ENCODE results near the gene TBC1D4. TPM values are rescaled to one million over a fixed set of nuclear protein-coding genes. Genes with fewer than 3 reads are reported as not detected.
A peak's percentile ranks its signal among the peaks of the same experiment; 100 is the strongest.

The TBC1D4 gene
- polyA plus RNA-seq, 3 donors, result 5.2 to 13.9 (median 11.8) TPM

- H3K27ac ChIP-seq (ENCODE audit: low read depth, low read length), result no peak overlapping the region
- 96 to 98% (median 98%) methylated on average over 5 of the region's 5 CpGs for WGBS, 3 donors
Observed at GRCh38 chr13:75492389-75492788, 10.4 kb upstream of the TBC1D4 start.

- WGBS, 3 donors, result 82 to 91% (median 89%) methylated on average over 2 of the region's 2 CpGs
- H3K27ac ChIP-seq (ENCODE audit: low read depth, low read length), result no peak overlapping the region
Observed at GRCh38 chr13:75491376-75491775, 9.4 kb upstream of the TBC1D4 start.

- WGBS, 3 donors, result 28 to 57% (median 54%) methylated on average over 10 of the region's 10 CpGs
- no peak overlapping the region for H3K27ac ChIP-seq (ENCODE audit: low read depth, low read length)
Observed at GRCh38 chr13:75489502-75490263, 7.7 kb upstream of the TBC1D4 start.

- 44 to 72% (median 47%) methylated on average over 5 of the region's 5 CpGs for WGBS, 3 donors
- no peak overlapping the region for H3K27ac ChIP-seq (ENCODE audit: low read depth, low read length)
Observed at GRCh38 chr13:75486146-75487062, 4.4 kb upstream of the TBC1D4 start.

GRCh38 chr13:75485286-75486062 lies 3.5 kb upstream of the TBC1D4 start:
- H3K27ac ChIP-seq (ENCODE audit: low read depth, low read length), result no peak overlapping the region
- 87 to 90% (median 88%) methylated on average over 1 of the region's 1 CpG for WGBS, 3 donors

- WGBS, 3 donors, result 0 to 7% (median 0%) methylated on average over 1 of the region's 1 CpG
- H3K27ac ChIP-seq (ENCODE audit: low read depth, low read length), result no peak overlapping the region
Observed at GRCh38 chr13:75482820-75483079, 781 bp upstream of the TBC1D4 start.

- 0% methylated on average over 81 to 100 of the region's 100 CpGs for WGBS, 3 donors
- peak overlapping the region; percentile 24 for H3K27ac ChIP-seq (ENCODE audit: low read depth, low read length)
Observed at GRCh38 chr13:75481176-75482069, 546 bp downstream of the TBC1D4 start.

- no peak overlapping the region for H3K27ac ChIP-seq (ENCODE audit: low read depth, low read length)
- 0 to 1% (median 1%) methylated on average over 47 to 48 of the region's 48 CpGs for WGBS, 3 donors
Observed at GRCh38 chr13:75480671-75481175, 1.2 kb downstream of the TBC1D4 start.

- WGBS, 3 donors, result 53 to 65% (median 59%) methylated on average over 5 of the region's 5 CpGs
- H3K27ac ChIP-seq (ENCODE audit: low read depth, low read length), result no peak overlapping the region
Observed at GRCh38 chr13:75479102-75479740, 2.7 kb downstream of the TBC1D4 start.

- WGBS, 3 donors, result 91 to 95% (median 93%) methylated on average over 4 of the region's 4 CpGs
- H3K27ac ChIP-seq (ENCODE audit: low read depth, low read length), result no peak overlapping the region
Observed at GRCh38 chr13:75478659-75479058, 3.3 kb downstream of the TBC1D4 start.

- H3K27ac ChIP-seq (ENCODE audit: low read depth, low read length), result no peak overlapping the region
- WGBS, 3 donors, result 60 to 69% (median 63%) methylated on average over 2 of the region's 2 CpGs
Observed at GRCh38 chr13:75474956-75475355, 7.0 kb downstream of the TBC1D4 start.

- H3K27ac ChIP-seq (ENCODE audit: low read depth, low read length), result no peak overlapping the region
- 33 to 44% (median 36%) methylated on average over 1 of the region's 1 CpG for WGBS, 3 donors
Observed at GRCh38 chr13:75473468-75473867, 8.5 kb downstream of the TBC1D4 start.

- WGBS, 3 donors, result 82 to 96% (median 93%) methylated on average over 4 of the region's 4 CpGs
- no peak overlapping the region for H3K27ac ChIP-seq (ENCODE audit: low read depth, low read length)
Observed at GRCh38 chr13:75470676-75471075, 11.3 kb downstream of the TBC1D4 start.

- WGBS, 3 donors, result 87 to 92% (median 90%) methylated on average over 7 of the region's 7 CpGs
- no peak overlapping the region for H3K27ac ChIP-seq (ENCODE audit: low read depth, low read length)
Observed at GRCh38 chr13:75469047-75469446, 12.9 kb downstream of the TBC1D4 start.

GRCh38 chr13:75468602-75469001 lies 13.4 kb downstream of the TBC1D4 start:
- no peak overlapping the region for H3K27ac ChIP-seq (ENCODE audit: low read depth, low read length)
- WGBS, 3 donors, result 50 to 80% (median 75%) methylated on average over 5 of the region's 5 CpGs

- WGBS, 3 donors, result 67 to 74% (median 69%) methylated on average over 1 of the region's 1 CpG
- H3K27ac ChIP-seq (ENCODE audit: low read depth, low read length), result no peak overlapping the region
Observed at GRCh38 chr13:75468098-75468497, 13.9 kb downstream of the TBC1D4 start.

GRCh38 chr13:75467040-75467728 lies 14.8 kb downstream of the TBC1D4 start:
- 93 to 95% (median 93%) methylated on average over 3 of the region's 3 CpGs for WGBS, 3 donors
- no peak overlapping the region for H3K27ac ChIP-seq (ENCODE audit: low read depth, low read length)
